PC-9 (cell line): ENCODE data around the gene APBA2.

Experiments
- EZH2 ChIP-seq: fragments of 200-600 bp; sonication (generic); IDR thresholded peaks from 2 replicates; pipeline ENCODE4 v1.8.0; 2017; ENCODE audit warnings: antibody characterized with exemption, low read depth
- TF ChIP-seq, protein P1 (sequence below): fragments of 200-600 bp; sonication (generic); conservative IDR thresholded peaks from 2 replicates; pipeline ENCODE4 v1.6.1; 2017; ENCODE audit warnings: mixed run types, antibody characterized with exemption, mild to moderate bottlenecking, moderate library complexity

DNA sequence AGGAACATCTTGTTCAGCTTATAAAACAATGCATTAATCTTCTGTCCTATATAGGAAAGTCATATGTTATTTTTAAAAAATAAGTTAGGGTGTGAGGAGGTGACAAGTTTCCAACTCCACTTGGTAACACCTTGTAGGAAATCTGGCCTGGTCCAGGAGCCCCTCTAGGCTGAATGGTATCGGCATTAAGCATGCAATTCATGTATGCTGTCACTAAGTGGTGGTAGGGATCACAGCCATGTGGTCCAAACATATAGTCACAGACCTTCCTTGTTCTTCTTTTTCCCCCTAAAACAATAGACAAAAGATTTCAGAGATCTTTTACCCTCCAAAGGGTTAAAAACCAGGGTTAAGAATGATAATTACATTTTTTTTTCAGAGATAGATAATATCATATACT, 4.2 kb upstream of the APBA2 start:
- TF ChIP-seq, protein P1, sequence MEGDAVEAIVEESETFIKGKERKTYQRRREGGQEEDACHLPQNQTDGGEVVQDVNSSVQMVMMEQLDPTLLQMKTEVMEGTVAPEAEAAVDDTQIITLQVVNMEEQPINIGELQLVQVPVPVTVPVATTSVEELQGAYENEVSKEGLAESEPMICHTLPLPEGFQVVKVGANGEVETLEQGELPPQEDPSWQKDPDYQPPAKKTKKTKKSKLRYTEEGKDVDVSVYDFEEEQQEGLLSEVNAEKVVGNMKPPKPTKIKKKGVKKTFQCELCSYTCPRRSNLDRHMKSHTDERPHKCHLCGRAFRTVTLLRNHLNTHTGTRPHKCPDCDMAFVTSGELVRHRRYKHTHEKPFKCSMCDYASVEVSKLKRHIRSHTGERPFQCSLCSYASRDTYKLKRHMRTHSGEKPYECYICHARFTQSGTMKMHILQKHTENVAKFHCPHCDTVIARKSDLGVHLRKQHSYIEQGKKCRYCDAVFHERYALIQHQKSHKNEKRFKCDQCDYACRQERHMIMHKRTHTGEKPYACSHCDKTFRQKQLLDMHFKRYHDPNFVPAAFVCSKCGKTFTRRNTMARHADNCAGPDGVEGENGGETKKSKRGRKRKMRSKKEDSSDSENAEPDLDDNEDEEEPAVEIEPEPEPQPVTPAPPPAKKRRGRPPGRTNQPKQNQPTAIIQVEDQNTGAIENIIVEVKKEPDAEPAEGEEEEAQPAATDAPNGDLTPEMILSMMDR = no peak
- TF ChIP-seq EZH2 = no peak
